BLaER1 treated with 17β-estradiol and CSF1 and Interleukin-3, amounts not matched to agents 10 nM and 100 nM (cell line): ENCODE data around the gene FRMD4A.

Source experiments
- H3K27ac ChIP-seq, 11 experiments: shearing (Covaris generic); formaldehyde crosslinking; 2 replicates each; pipeline ENCODE4 v1.8.1; 2022
- H3K27me3 ChIP-seq, 11 experiments: shearing (Covaris generic); formaldehyde crosslinking; 2 replicates each; pipeline ENCODE4 v1.8.1; 2022
- H3K36me3 ChIP-seq, 11 experiments: shearing (Covaris generic); formaldehyde crosslinking; 2 replicates each; pipeline ENCODE4 v1.8.1; 2022
- H3K4me1 ChIP-seq, 10 experiments: shearing (Covaris generic); formaldehyde crosslinking; 2 replicates each; pipeline ENCODE4 v1.8.1; 2022
- H3K4me2 ChIP-seq, 11 experiments: shearing (Covaris generic); formaldehyde crosslinking; 2 replicates each; pipeline ENCODE4 v1.8.1; 2022
- H3K4me3 ChIP-seq, 10 experiments: shearing (Covaris generic); formaldehyde crosslinking; 2 replicates each; pipeline ENCODE4 v1.8.1; 2022
- H3K9ac ChIP-seq, 11 experiments: shearing (Covaris generic); formaldehyde crosslinking; 2 replicates each; pipeline ENCODE4 v1.8.1; 2022
- H3K9me3 ChIP-seq, 11 experiments: shearing (Covaris generic); formaldehyde crosslinking; replicated peaks in 1 of 11; 2 replicates each; pipeline ENCODE4 v1.8.1; 2022
- H4K20me1 ChIP-seq, 11 experiments: shearing (Covaris generic); formaldehyde crosslinking; 2 replicates each; pipeline ENCODE4 v1.8.1; 2022
- Cebpa-rat ChIP-seq, 11 experiments: shearing (Covaris generic); IDR thresholded peaks; 2 replicates each; pipeline ENCODE4 v1.8.1; 2022

Gene FRMD4A

GRCh38 chr10:14327527-14327926 lies 3.2 kb downstream of the FRMD4A start:
- Histone ChIP-seq H3K36me3 (no peaks in the 10 kb centered on the region), H3K27ac (no peak overlapping the region)
- no peak for TF ChIP-seq Cebpa-rat (IDR thresholded peaks at IDR 0.05)

GRCh38 chr10:14326581-14326980 lies 4.1 kb downstream of the FRMD4A start:
- Histone ChIP-seq H3K36me3 (no peaks in the 10 kb centered on the region), H4K20me1 (no peaks in the 10 kb centered on the region), H3K9ac (no peak overlapping the region), H3K4me2 (no peak overlapping the region), H3K9me3 (no peaks in the 10 kb centered on the region), H3K4me3 (no peak overlapping the region), H3K27ac (no peak overlapping the region), H3K4me1 (peaks cover 0 to 6% (median 0%) of the 10 kb centered on the region in 10 experiments; a peak in 2 of 20 replicates), H3K27me3 (no peaks in the 10 kb centered on the region)
- no peak for TF ChIP-seq Cebpa-rat (IDR thresholded peaks at IDR 0.05)

More at GRCh38 chr10:14327527-14327926, 3.2 kb downstream of the FRMD4A start:
- Histone ChIP-seq H3K4me2 (no peak overlapping the region), H3K9me3 (no peaks in the 10 kb centered on the region), H3K27me3 (no peaks in the 10 kb centered on the region), H3K4me3 (no peak overlapping the region), H4K20me1 (no peaks in the 10 kb centered on the region), H3K4me1 (peaks cover 0 to 6% (median 0%) of the 10 kb centered on the region in 10 experiments; a peak in 2 of 20 replicates), H3K9ac (no peak overlapping the region)

- Histone ChIP-seq H3K4me3 (no peak overlapping the region), H3K9ac (no peak overlapping the region), H3K27ac (no peak overlapping the region), H3K4me2 (no peak overlapping the region), H3K9me3 (no peaks in the 10 kb centered on the region), H3K27me3 (no peaks in the 10 kb centered on the region), H3K4me1 (peaks cover 0 to 6% (median 0%) of the 10 kb centered on the region in 10 experiments; a peak in 2 of 20 replicates), H3K36me3 (no peaks in the 10 kb centered on the region), H4K20me1 (no peaks in the 10 kb centered on the region)
- no peak for TF ChIP-seq Cebpa-rat (IDR thresholded peaks at IDR 0.05)
Measured at GRCh38 chr10:14325325-14325955, 5.3 kb downstream of the FRMD4A start.

GRCh38 chr10:14322526-14323188 lies 8.1 kb downstream of the FRMD4A start:
- H3K9ac ChIP-seq = no peak overlapping the region
- H3K4me2 ChIP-seq = no peak overlapping the region
- no peak overlapping the region for H3K27ac ChIP-seq
- no peak for TF ChIP-seq Cebpa-rat (IDR thresholded peaks at IDR 0.05)
- H3K36me3 ChIP-seq = no peaks in the 10 kb centered on the region
- H3K9me3 ChIP-seq = no peaks in the 10 kb centered on the region
- no peaks in the 10 kb centered on the region for H3K27me3 ChIP-seq
- no peak overlapping the region for H3K4me3 ChIP-seq
- no peaks in the 10 kb centered on the region for H4K20me1 ChIP-seq
- H3K4me1 ChIP-seq = peaks cover 0 to 6% (median 0%) of the 10 kb centered on the region in 10 experiments; a peak in 2 of 20 replicates

DNA sequence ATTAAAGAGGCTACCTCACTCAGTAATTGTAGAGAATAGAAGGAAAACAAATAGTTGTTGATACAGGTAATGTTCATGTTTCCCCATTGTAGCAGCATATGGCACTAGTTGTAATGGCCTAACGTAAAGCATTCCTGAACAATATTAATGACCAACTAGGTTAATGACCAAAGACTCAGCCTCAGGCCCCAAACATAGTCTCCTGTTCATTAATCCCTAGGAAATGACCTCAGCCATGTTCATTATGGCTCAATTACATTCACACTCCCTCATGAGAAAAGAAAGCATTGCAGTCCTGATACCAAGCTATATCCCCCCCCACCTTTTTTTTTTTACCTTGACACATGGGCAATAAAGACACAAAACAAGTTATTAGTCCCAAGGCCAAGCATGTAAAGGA lies 12.7 kb downstream of the FRMD4A start:
- Histone ChIP-seq H3K27ac (no peak overlapping the region), H3K9me3 (0 out of 22 replicates have a peak, but pooled peaks cover 0 to 4% (median 0%) of the 10 kb centered on the region in 11 experiments), H3K4me3 (no peak overlapping the region), H3K27me3 (no peaks in the 10 kb centered on the region), H3K4me2 (no peak overlapping the region), H4K20me1 (no peaks in the 10 kb centered on the region), H3K36me3 (no peaks in the 10 kb centered on the region), H3K9ac (no peak overlapping the region), H3K4me1 (peaks cover 0 to 6% (median 0%) of the 10 kb centered on the region in 10 experiments; a peak in 1 of 20 replicates)
- no peak for TF ChIP-seq Cebpa-rat (IDR thresholded peaks at IDR 0.05)

- H3K36me3 ChIP-seq = no peaks in the 10 kb centered on the region
- H3K4me2 ChIP-seq = no peak overlapping the region
- H4K20me1 ChIP-seq = no peaks in the 10 kb centered on the region
- no peak overlapping the region for H3K4me3 ChIP-seq
- H3K4me1 ChIP-seq = peaks cover 18 to 42% (median 34%) of the 10 kb centered on the region in 10 experiments
- H3K9ac ChIP-seq = no peak overlapping the region
- no peak for TF ChIP-seq Cebpa-rat (IDR thresholded peaks at IDR 0.05)
- peaks cover 0 to 5% (median 0%) of the 10 kb centered on the region in 11 experiments; a peak in 1 of 22 replicates for H3K9me3 ChIP-seq
- H3K27ac ChIP-seq = no peak overlapping the region; a peak in 1 of 22 replicates
- no peaks in the 10 kb centered on the region for H3K27me3 ChIP-seq
Measured at GRCh38 chr10:14312014-14312413, 18.7 kb downstream of the FRMD4A start.

GRCh38 chr10:14311206-14311957 lies 19.3 kb downstream of the FRMD4A start:
- Histone ChIP-seq H3K4me3 (no peak overlapping the region), H3K4me1 (peaks cover 25 to 48% (median 41%) of the 10 kb centered on the region in 10 experiments), H3K4me2 (peak overlapping the region in 6 of 11 experiments; percentile 74 to 88 (median 84); a peak in 10 of 22 replicates), H3K9me3 (peaks cover 0 to 5% (median 0%) of the 10 kb centered on the region in 11 experiments; a peak in 1 of 22 replicates), H4K20me1 (no peaks in the 10 kb centered on the region), H3K27me3 (no peaks in the 10 kb centered on the region), H3K9ac (no peak overlapping the region), H3K27ac (peak overlapping the region in 6 of 11 experiments; percentile 62 to 80 (median 74); a peak in 9 of 22 replicates), H3K36me3 (no peaks in the 10 kb centered on the region)
- no peak for TF ChIP-seq Cebpa-rat (IDR thresholded peaks at IDR 0.05)

DNA sequence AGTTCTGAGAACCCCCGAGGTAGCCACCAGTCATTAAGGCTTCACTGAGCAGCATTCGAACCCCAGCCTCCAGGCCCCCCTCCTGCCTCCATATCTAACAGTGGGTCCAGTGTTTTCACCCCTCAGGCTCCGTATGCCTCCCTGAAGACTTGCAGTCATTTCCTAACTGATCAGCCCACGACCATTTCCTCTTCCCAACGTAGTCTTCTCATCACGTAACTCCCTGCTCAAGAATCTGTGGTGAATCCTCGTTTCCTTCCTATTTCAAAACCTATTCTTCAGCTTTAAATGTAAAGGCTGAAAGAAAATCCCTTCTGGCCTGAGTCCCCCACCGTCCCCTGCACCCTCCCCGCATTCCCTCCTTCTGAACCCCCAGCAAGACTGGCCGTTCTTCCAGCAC lies 21.1 kb downstream of the FRMD4A start:
- H3K36me3 ChIP-seq = no peaks in the 10 kb centered on the region
- peak in 2 of 11 experiments; percentile 29 to 63; a peak in 3 of 22 replicates for TF ChIP-seq Cebpa-rat (IDR thresholded peaks at IDR 0.05)
- H3K27ac ChIP-seq = peak overlapping the region in 9 of 11 experiments; percentile 33 to 80 (median 71); a peak in 17 of 22 replicates
- H3K4me2 ChIP-seq = peak overlapping the region; percentile 63 to 88 (median 77)
- peaks cover 38 to 60% (median 50%) of the 10 kb centered on the region in 10 experiments for H3K4me1 ChIP-seq
- H3K4me3 ChIP-seq = peak overlapping the region in 3 of 10 experiments; percentile 1 to 17 (median 4); a peak in 4 of 20 replicates
- no peaks in the 10 kb centered on the region for H4K20me1 ChIP-seq
- H3K27me3 ChIP-seq = no peaks in the 10 kb centered on the region
- H3K9ac ChIP-seq = peak overlapping the region in 8 of 11 experiments; percentile 28 to 60 (median 42); a peak in 11 of 22 replicates
- peaks cover 0 to 5% (median 0%) of the 10 kb centered on the region in 11 experiments; a peak in 2 of 22 replicates for H3K9me3 ChIP-seq
